Inferior parietal cortex (tissue), 1 donor: Measurements from ENCODE around the gene SPECC1L.

Experiments
- DNase-seq: peaks from one replicate; pipeline ENCODE4 v3.0.0-alpha.2; 2016; ENCODE audit errors: extremely low spot score

SPECC1L gene

GRCh38 chr22:24398409-24398808, 127.8 kb downstream of the SPECC1L start:
- DNase-seq = no peak

- no peak for DNase-seq
Observed at GRCh38 chr22:24400034-24400725, 129.5 kb downstream of the SPECC1L start.

GRCh38 chr22:24400726-24401596, 130.3 kb downstream of the SPECC1L start:
- DNase-seq = no peak

GRCh38 chr22:24401931-24402367, 131.3 kb downstream of the SPECC1L start:
- DNase-seq = no peak

GRCh38 chr22:24402460-24403192, 132.0 kb downstream of the SPECC1L start:
- peak; percentile 29 for DNase-seq

GRCh38 chr22:24403346-24403745, 132.7 kb downstream of the SPECC1L start:
- DNase-seq = no peak

- DNase-seq = no peak
Observed at GRCh38 chr22:24404561-24405275, 134.1 kb downstream of the SPECC1L start.

- DNase-seq = no peak
Observed at GRCh38 chr22:24405631-24406321, 135.1 kb downstream of the SPECC1L start.

- DNase-seq = no peak
Observed at GRCh38 chr22:24406322-24407277, 136.0 kb downstream of the SPECC1L start.

GRCh38 chr22:24407278-24407665, 136.6 kb downstream of the SPECC1L start:
- no peak for DNase-seq

GRCh38 chr22:24407884-24408283, 137.3 kb downstream of the SPECC1L start:
- no peak for DNase-seq

GRCh38 chr22:24408630-24409029, 138.0 kb downstream of the SPECC1L start:
- DNase-seq = no peak

GRCh38 chr22:24409707-24410106, 139.1 kb downstream of the SPECC1L start:
- no peak for DNase-seq

GRCh38 chr22:24410110-24410856, 139.7 kb downstream of the SPECC1L start:
- DNase-seq = no peak

GRCh38 chr22:24411256-24412004, 140.8 kb downstream of the SPECC1L start:
- no peak for DNase-seq

- DNase-seq = no peak
Observed at GRCh38 chr22:24412274-24412673, 141.6 kb downstream of the SPECC1L start.

GRCh38 chr22:24413271-24413670, 142.6 kb downstream of the SPECC1L start:
- no peak for DNase-seq

- no peak for DNase-seq
Observed at GRCh38 chr22:24413736-24414385, 143.2 kb downstream of the SPECC1L start.
